ENCODE results near the gene EAF2.
"Not testable (repeated sequence)": the region's sequence is repeated elsewhere in the genome, so short reads cannot be mapped to it uniquely, and the experiment has no call there.

The EAF2 gene

DNA sequence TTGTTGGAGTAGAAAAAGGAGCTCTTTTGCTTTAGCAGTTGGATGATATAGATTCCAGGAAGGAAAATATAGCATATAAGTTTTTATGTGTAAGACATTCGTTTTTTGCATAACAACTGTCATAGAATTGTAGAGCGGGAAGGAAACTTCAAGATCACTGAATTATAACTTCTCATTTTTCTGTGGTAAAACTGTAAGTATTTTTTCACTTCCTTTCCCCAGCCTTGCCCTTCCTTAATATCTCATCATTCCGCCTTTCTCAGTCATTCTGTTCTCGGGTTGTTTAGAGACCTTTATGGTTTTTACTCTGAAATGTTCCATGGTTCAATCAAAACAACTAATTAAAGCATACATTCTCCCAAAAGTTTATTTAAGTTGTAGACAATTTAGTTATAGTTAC, 1.1 kb downstream of the EAF2 start:
- Mint-ChIP-seq H3K27me3 (no peaks in the 10 kb centered on the region), H3K27ac (no peak overlapping the region), H3K9me3 (no peaks in the 10 kb centered on the region), H3K4me1 (peaks cover 51% of the 10 kb centered on the region), H3K36me3 (peaks cover 16% of the 10 kb centered on the region), H3K4me3 (peak overlapping the region; percentile 90)

- no peak overlapping the region for H3K27ac Mint-ChIP-seq
- peak overlapping the region; percentile 90 for H3K4me3 Mint-ChIP-seq
- H3K36me3 Mint-ChIP-seq = peaks cover 15% of the 10 kb centered on the region
- H3K9me3 Mint-ChIP-seq = no peaks in the 10 kb centered on the region
- peaks cover 47% of the 10 kb centered on the region for H3K4me1 Mint-ChIP-seq
- no peaks in the 10 kb centered on the region for H3K27me3 Mint-ChIP-seq
Observed at GRCh38 chr3:121836481-121836880, 1.5 kb downstream of the EAF2 start.

- no peaks in the 10 kb centered on the region for H3K27me3 Mint-ChIP-seq
- H3K4me3 Mint-ChIP-seq = no peak overlapping the region
- H3K27ac Mint-ChIP-seq = no peak overlapping the region
- no peaks in the 10 kb centered on the region for H3K36me3 Mint-ChIP-seq
- H3K4me1 Mint-ChIP-seq = peaks cover 19% of the 10 kb centered on the region
- no peaks in the 10 kb centered on the region for H3K9me3 Mint-ChIP-seq
Observed at GRCh38 chr3:121839962-121840361, 5.0 kb downstream of the EAF2 start.

DNA sequence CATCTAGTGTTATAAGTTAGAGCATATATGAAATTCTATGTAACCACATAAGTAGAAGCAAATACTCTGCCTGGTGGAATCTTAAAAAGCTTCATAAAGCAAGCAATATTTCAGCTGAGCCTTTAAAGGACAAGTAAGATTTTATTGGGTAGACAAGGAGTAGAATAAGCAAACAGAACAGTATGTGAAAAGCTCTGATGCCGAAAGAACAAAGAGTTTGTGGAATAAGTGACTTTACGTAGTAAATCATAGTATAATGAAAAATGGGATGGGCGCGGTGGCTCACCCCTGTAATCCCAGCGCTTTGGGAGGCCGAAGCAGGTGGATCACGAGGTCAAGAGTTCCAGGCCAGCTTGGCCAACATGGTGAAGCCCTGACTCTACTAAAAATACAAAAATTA, 9.9 kb downstream of the EAF2 start:
- Mint-ChIP-seq H3K27ac (no peak overlapping the region), H3K4me1 (no peaks in the 10 kb centered on the region), H3K4me3 (no peak overlapping the region), H3K9me3 (no peaks in the 10 kb centered on the region), H3K36me3 (peaks cover 8% of the 10 kb centered on the region), H3K27me3 (no peaks in the 10 kb centered on the region)

GRCh38 chr3:121852256-121852655, 17.2 kb downstream of the EAF2 start:
- Mint-ChIP-seq H3K4me1 (no peaks in the 10 kb centered on the region), H3K9me3 (no peaks in the 10 kb centered on the region), H3K4me3 (no peak overlapping the region), H3K27ac (no peak overlapping the region), H3K27me3 (no peaks in the 10 kb centered on the region), H3K36me3 (peaks cover 9% of the 10 kb centered on the region)

DNA sequence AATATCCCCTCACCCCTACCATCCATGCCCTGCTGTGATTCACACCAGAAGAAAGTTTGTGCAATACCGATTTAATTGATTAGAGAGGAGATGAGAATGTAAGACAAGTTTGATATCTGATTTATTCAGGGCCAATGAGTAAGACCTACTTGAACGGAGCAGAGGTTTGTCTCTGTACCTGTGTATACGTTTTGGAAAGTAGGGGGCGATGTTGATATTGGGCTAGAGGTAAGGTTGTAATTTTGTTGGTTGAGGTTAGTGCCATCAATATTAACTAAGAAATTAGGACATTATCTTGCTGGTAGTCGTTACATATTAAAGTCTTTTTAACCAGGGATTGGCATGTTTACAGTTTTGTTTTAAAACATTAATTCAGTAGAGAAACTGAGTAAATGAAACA, 20.5 kb downstream of the EAF2 start:
- Mint-ChIP-seq H3K27ac (peak overlapping the region; percentile 5), H3K9me3 (no peaks in the 10 kb centered on the region), H3K4me3 (no peak overlapping the region), H3K36me3 (peaks cover 11% of the 10 kb centered on the region), H3K4me1 (no peaks in the 10 kb centered on the region), H3K27me3 (no peaks in the 10 kb centered on the region)

DNA sequence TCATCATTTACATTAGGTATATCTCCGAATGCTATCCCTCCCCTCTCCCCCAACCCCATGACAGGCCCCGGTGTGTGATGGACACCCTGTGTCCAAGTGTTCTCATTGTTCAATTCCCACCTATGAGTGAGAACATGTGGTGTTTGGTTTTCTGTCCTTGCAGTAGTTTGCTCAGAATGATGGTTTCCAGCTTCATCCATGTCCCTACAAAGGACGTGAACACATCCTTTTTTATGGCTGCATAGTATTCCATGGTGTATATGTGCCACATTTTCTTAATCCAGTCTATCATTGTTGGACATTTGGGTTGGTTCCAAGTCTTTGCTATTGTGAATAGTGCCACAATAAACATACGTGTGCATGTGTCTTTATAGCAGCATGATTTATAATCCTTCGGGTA, 22.8 kb downstream of the EAF2 start:
- H3K4me1 Mint-ChIP-seq = not testable (repeated sequence)
- peaks cover 19% of the 10 kb centered on the region for H3K36me3 Mint-ChIP-seq

DNA sequence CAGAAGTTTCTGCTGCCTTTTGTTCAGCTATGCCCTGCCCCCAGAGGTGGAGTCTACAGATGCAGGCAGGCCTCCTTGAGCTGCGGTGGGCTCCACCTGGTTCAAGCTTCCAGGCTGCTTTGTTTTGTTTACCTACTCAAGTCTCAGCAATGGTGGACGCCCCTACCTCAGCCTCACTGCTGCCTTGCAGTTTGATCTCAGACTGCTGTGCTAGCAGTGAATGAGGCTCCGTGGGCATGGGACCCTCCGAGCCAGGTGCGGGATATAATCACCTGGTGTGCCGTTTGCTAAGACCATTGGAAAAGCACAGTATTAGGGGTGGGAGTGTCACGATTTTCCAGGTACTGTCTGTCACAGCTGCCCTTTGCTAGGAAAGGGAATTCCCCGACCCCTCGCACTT, 28.2 kb downstream of the EAF2 start:
- H3K27ac Mint-ChIP-seq, H3K27me3 Mint-ChIP-seq, H3K9me3 Mint-ChIP-seq, H3K4me1 Mint-ChIP-seq, H3K4me3 Mint-ChIP-seq: not testable (repeated sequence)
- peaks cover 21% of the 10 kb centered on the region for H3K36me3 Mint-ChIP-seq

More for the DNA sequence above, 22.8 kb downstream of the EAF2 start:
- H3K9me3 Mint-ChIP-seq, H3K27me3 Mint-ChIP-seq, H3K27ac Mint-ChIP-seq, H3K4me3 Mint-ChIP-seq: not testable (repeated sequence)

DNA sequence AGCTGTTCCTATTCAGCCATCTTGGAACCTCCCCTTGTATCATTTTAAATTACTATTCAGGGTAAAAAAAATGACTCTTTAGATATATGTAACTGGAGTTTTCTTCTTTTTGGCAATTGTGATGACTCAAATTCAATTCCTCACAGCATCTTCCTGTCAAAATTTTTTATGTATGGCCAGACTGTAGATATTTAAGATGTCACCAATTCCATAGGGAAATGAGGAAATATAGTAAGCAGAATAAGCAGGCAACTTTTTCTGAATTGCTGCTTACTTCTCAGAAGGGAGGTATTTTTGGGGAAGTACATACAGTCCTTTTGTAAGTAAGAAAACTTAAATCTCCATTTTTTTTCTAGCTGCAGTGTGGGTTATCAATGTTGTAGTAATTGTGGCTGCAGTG, 28.8 kb downstream of the EAF2 start:
- Mint-ChIP-seq H3K36me3 (peaks cover 21% of the 10 kb centered on the region), H3K27me3 (no peaks in the 10 kb centered on the region), H3K27ac (no peak overlapping the region), H3K4me1 (no peaks in the 10 kb centered on the region), H3K9me3 (no peaks in the 10 kb centered on the region), H3K4me3 (no peak overlapping the region)

GRCh38 chr3:121869736-121870135, 34.7 kb downstream of the EAF2 start:
- Mint-ChIP-seq H3K27me3 (no peaks in the 10 kb centered on the region), H3K4me3 (no peak overlapping the region), H3K27ac (no peak overlapping the region), H3K9me3 (no peaks in the 10 kb centered on the region), H3K4me1 (no peaks in the 10 kb centered on the region), H3K36me3 (peaks cover 16% of the 10 kb centered on the region)

- Mint-ChIP-seq H3K36me3 (peaks cover 16% of the 10 kb centered on the region), H3K4me1 (no peaks in the 10 kb centered on the region)
Observed at GRCh38 chr3:121870717-121871116, 35.7 kb downstream of the EAF2 start.

DNA sequence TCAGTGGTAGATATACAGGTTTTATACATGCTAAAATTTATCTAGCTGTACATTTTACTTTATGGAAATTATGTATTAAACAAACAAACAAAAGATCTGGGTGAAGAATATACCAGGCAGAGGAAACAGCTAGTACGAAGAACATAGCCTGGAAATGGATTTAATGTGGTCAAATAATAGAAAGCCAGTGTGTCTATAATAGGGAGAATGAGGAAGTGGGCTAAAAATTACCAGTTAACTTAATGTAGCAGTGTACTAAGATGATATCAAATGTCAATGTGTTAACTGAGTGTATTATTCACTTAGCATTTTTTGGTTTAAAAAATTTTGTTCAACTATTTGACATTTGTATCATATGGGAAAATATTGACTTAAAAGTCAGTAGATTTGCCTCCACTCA, 36.4 kb downstream of the EAF2 start:
- Mint-ChIP-seq H3K27me3 (no peaks in the 10 kb centered on the region), H3K27ac (no peak overlapping the region), H3K36me3 (peaks cover 13% of the 10 kb centered on the region), H3K4me3 (no peak overlapping the region), H3K4me1 (no peaks in the 10 kb centered on the region), H3K9me3 (no peaks in the 10 kb centered on the region)

More at GRCh38 chr3:121870717-121871116, 35.7 kb downstream of the EAF2 start:
- Mint-ChIP-seq H3K4me3 (no peak overlapping the region), H3K9me3 (no peaks in the 10 kb centered on the region), H3K27ac (no peak overlapping the region), H3K27me3 (no peaks in the 10 kb centered on the region)

DNA sequence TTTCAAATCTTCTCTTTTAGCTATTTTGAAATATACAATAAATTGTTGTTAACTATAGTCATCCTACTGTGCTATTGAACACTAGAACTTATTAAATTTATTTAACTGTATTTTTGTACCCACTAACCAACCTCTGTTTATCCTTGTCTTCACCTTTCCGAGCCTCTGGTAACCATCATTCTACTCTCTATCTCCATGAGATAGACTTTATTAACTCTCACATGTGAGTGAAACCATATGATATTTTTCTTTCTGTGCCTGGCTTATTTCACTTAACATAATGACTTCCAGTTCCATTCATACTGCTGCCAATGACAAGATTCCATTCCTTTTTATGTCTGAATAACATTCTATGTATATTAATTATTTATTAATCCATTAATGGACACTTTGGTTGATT, 43.4 kb downstream of the EAF2 start:
- no peaks in the 10 kb centered on the region for H3K27me3 Mint-ChIP-seq

GRCh38 chr3:121883507-121883906, 48.5 kb downstream of the EAF2 start:
- peaks cover 8% of the 10 kb centered on the region for H3K36me3 Mint-ChIP-seq
- H3K27me3 Mint-ChIP-seq = no peaks in the 10 kb centered on the region
- no peak overlapping the region for H3K4me3 Mint-ChIP-seq
- no peaks in the 10 kb centered on the region for H3K4me1 Mint-ChIP-seq
- no peak overlapping the region for H3K27ac Mint-ChIP-seq
- H3K9me3 Mint-ChIP-seq = no peaks in the 10 kb centered on the region

More for the DNA sequence above, 43.4 kb downstream of the EAF2 start:
- Mint-ChIP-seq H3K9me3 (no peaks in the 10 kb centered on the region), H3K27ac (no peak overlapping the region), H3K4me1 (no peaks in the 10 kb centered on the region), H3K4me3 (no peak overlapping the region), H3K36me3 (peaks cover 5% of the 10 kb centered on the region)

- peaks cover 6% of the 10 kb centered on the region for H3K36me3 Mint-ChIP-seq
- H3K27ac Mint-ChIP-seq = no peak overlapping the region
- H3K27me3 Mint-ChIP-seq = no peaks in the 10 kb centered on the region
- H3K9me3 Mint-ChIP-seq = no peaks in the 10 kb centered on the region
- H3K4me3 Mint-ChIP-seq = no peak overlapping the region
- no peaks in the 10 kb centered on the region for H3K4me1 Mint-ChIP-seq
Observed at GRCh38 chr3:121885386-121885785, 50.4 kb downstream of the EAF2 start.

DNA sequence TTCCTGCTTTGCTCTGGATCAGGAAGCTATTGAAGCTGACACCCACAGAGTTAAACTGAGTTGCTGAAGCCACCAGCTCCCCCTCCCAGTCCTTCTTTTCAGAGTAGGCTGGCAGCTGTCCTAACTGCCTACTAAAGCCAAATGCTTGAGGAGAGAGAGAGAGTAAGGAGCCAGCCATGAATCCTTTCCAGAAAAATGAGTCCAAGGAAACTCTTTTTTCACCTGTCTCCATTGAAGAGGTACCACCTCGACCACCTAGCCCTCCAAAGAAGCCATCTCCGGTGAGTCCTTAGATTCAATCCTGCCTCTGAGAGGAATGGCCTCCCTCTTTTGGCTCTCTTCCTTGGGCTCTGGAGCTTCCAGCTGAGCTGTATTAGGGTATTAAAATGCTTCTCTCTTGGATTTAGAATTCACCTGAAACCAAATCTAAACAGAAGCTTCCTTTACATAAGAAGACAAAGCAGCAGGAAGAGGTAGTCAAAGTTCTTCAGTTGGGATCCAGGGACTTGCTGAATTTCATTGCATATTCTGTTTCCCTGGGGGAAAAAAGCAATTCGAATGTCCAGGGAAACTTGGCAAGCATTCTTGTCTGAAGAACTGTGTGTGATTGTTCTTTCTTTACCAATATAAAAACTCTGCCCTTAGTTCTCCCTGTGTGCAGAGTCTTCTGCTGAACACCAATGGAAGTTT, 59.4 kb downstream of the EAF2 start, which contains the start of gene SLC15A2:
Gene SLC15A2 (plus strand): TSS at position 101 of the 690 bp plus-strand sequence. CDS start 76 bp downstream, at position 177.
- Mint-ChIP-seq H3K27ac (no peak within 1 kb of the TSS), H3K4me3 (no peak within 1 kb of the TSS), H3K4me1 (no peaks in the 10 kb centered on the region), H3K36me3 (peaks cover 5% of the 10 kb centered on the region), H3K9me3 (no peaks in the 10 kb centered on the region), H3K27me3 (no peaks in the 10 kb centered on the region)

DNA sequence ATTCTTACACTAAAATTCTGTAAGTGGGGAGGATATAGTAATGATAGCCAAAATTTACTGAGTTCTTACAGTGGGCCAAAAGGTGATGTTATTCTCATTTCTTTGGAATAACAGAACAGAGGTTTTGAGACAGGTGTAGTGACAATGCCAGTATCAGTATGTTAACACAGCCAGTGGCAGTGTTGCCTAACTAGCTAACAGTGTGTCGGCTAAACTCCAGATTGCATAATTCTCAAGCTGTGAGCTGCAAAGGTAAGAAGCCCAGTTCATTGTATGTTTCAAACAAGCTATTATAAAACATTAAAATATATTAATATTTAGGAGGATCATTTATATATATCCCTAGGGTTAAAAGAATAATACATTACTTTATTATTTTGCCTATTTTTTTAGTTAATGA, 60.1 kb downstream of the EAF2 start:
- Mint-ChIP-seq H3K27me3 (no peaks in the 10 kb centered on the region), H3K36me3 (peaks cover 5% of the 10 kb centered on the region), H3K9me3 (no peaks in the 10 kb centered on the region), H3K27ac (no peak overlapping the region), H3K4me1 (no peaks in the 10 kb centered on the region), H3K4me3 (no peak overlapping the region)
